ENCODE measurements around the gene C5orf52. TPM values are rescaled to one million over a fixed set of nuclear protein-coding genes. Genes with fewer than 3 reads are reported as not detected.

Gene C5orf52
- total RNA-seq: not detected in 2 replicates

DNA sequence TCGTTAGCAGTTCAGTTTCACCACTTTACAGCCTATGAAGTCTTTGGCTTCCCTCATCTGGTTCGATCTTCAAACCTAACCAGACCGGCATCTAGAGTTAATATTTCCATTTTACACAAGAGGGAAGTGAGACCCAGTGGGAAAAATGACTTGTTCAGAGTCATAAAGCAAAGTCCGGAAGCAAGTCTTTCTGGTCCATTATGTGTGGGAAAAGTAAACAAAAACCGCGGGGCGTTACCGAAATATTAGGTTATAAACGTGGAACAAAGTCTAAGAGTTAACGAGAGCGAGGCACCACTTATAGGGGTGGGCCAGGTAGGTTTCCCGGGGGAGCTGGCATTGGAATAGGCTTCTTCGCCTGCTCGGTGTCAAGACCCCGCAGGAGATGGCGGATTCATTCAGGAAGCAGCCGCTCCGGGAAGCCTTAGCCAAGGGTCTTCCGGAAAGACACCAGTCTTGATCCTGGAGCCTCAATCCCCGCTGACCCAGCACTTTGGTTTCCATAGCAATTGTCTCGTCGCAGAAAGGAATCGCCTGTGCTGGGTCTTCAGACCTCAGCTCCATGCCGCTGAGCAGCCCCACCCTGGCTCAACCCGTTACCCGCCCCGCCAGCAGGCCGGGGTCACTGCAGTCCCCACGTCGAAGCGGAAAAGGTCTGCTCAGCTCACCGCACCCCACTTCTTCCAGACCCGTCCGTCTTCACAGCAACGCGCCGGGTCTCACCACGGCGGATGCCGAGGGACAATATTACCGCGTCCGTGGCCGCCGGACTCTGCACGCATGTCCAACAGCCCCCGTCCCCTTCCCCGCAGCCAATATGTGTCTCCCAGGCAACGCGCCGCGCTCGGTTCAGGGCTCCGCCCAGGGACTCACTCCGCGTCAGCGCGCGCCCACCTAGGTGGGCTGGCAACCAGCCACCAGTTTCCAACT lies at the start of gene C5orf52:
TSS of gene C5orf52 (plus strand) at position 872 of the 930 bp plus-strand sequence. CDS start 82 bp downstream, outside the sequence.

GRCh38 chr5:157652377-157652692 lies 19.0 kb upstream of the C5orf52 start, which contains the start of gene SOX30:
Gene SOX30 (minus strand): TSS chr5:157652438. CDS start chr5:157652078, 360 bp downstream.

Other genes with a start within 250 kb of the C5orf52 start
- 15.0 and 39.0 TPM in 2 replicates for gene NIPAL4, start 211.3 kb upstream of the C5orf52 start, total RNA-seq
- gene ADAM19, start 95.8 kb upstream of the C5orf52 start, total RNA-seq: 2.7 and 11.2 TPM in 2 replicates
- under 0.01 TPM in 1 of 2 replicates, not detected in the other for gene SOX30, start 19.1 kb upstream of the C5orf52 start, total RNA-seq
- gene THG1L, start 59.9 kb downstream of the C5orf52 start, total RNA-seq: 23.9 and 38.6 TPM in 2 replicates
- gene LSM11, start 72.2 kb downstream of the C5orf52 start, total RNA-seq: 3.8 and 4.1 TPM in 2 replicates
- gene CLINT1, start 187.6 kb downstream of the C5orf52 start, total RNA-seq: 164 and 276 TPM in 2 replicates

Data from nasal cavity respiratory epithelium epithelial cell of viscerocranial mucosa (primary cell).